Cardiac muscle cell (in vitro differentiated cells and primary cell): ENCODE measurements around the gene PRSS56. TPM values are rescaled to one million over a fixed set of nuclear protein-coding genes. Genes with fewer than 3 reads are reported as not detected.
A peak's percentile ranks its signal among the peaks of the same experiment; 100 is the strongest.

ENCODE experiments used
- DNase-seq, 2 donors: peaks; one replicate each; pipeline versions ENCODE4 v3.0.0 to v3.0.0-alpha.2; 2010 to 2017; ENCODE audit warnings: low read depth in 1 of 2, low spot score in 1 of 2
- H3K27ac ChIP-seq: fragments of 200-600 bp; sonication (generic); 2 replicates; pipeline ENCODE4 v1.5.1; 2016
- H3K27me3 ChIP-seq: fragments of 200-600 bp; sonication (generic); 2 replicates; pipeline ENCODE4 v1.6.0; 2016; ENCODE audit warnings: control low read depth
- H3K36me3 ChIP-seq: fragments of 200-600 bp; sonication (generic); 2 replicates; pipeline ENCODE4 v1.5.1; 2016; ENCODE audit warnings: control low read depth
- H3K4me1 ChIP-seq: fragments of 200-600 bp; sonication (generic); 2 replicates; pipeline ENCODE4 v1.8.1; 2017; ENCODE audit warnings: low read depth, mild to moderate bottlenecking, mixed run types
- H3K4me3 ChIP-seq: fragments of 200-600 bp; sonication (generic); 2 replicates; pipeline ENCODE4 v1.5.1; 2016; ENCODE audit warnings: mild to moderate bottlenecking
- H3K9me3 ChIP-seq: fragments of 200-600 bp; sonication (generic); 2 replicates; pipeline ENCODE4 v1.5.1; 2017; ENCODE audit warnings: low read depth, mild to moderate bottlenecking, control low read depth
- polyA plus RNA-seq: library from polyadenylated mRNA; unstranded; fragments of >200 nt; fragmentation: Nextera tagmentation; extraction: Ambion mirVana; gene quantifications from 2 replicates; pipeline ENCODE4 v1.2.1, GENCODE V29; 2016
- total RNA-seq: library from RNA; depleted of rRNA; stranded (reverse); fragments of >200 nt; gene quantifications from 2 replicates; pipeline ENCODE4 v1.2.3, GENCODE V29; 2016
- TF ChIP-seq, protein P1 (sequence below): IDR thresholded peaks from 2 replicates; pipeline ENCODE4 v1.5.1; 2012; ENCODE audit warnings: low read depth, mild to moderate bottlenecking, low read length

PRSS56 gene
- total and polyA plus RNA-seq, 2 experiments from 2014 or later = not detected

DNA sequence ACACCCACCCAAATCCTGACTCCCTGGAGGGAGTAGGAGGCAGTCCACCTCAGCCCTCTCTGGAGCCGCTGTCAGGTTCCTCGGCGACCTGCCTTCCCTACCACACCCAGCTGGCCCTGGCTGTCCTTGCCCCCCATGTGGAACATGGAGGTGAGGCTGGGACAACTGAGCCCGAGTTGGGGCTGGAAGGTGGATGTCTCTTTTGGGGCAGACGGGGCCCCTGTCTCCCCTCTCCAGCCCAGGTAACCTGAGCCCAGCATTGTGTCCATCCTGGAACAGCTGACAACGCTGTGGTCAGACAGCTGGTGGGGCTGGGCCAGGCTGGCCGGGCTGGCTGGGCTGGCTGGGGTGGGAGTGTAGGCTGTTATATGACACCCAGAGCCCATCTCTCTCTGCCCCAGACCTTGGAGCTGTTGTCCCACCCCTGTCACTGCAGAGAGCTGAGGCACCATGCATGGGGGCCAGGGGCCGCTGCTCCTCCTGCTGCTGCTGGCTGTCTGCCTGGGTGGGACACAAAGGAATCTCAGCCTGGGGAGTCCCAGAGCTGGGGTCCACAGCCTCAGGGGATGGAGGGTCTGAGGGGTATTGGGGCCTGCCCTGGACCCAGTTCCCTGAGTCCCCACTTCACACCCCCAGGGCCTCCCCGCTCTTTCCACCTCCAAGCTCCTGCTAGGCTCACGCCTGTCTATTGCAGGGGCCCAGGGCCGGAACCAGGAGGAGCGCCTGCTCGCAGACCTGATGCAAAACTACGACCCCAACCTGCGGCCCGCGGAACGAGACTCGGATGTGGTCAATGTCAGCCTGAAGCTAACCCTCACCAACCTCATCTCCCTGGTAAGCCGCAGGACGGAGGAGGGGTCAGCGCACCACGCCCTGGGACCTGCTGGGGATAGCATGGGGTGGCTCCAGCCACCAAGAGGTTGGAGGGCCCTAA lies 19.4 kb downstream of the PRSS56 start, which contains the start of gene CHRNG:
Gene CHRNG, plus strand, starts transcription at position 395 of the 934 bp plus-strand sequence. Its CDS starts 56 bp downstream, at position 451.
- peak in 1 of 2 donors; percentile 43 for DNase-seq
- H3K4me1 ChIP-seq = peaks cover 15% of the 10 kb centered on the region
- TF ChIP-seq, protein P1, sequence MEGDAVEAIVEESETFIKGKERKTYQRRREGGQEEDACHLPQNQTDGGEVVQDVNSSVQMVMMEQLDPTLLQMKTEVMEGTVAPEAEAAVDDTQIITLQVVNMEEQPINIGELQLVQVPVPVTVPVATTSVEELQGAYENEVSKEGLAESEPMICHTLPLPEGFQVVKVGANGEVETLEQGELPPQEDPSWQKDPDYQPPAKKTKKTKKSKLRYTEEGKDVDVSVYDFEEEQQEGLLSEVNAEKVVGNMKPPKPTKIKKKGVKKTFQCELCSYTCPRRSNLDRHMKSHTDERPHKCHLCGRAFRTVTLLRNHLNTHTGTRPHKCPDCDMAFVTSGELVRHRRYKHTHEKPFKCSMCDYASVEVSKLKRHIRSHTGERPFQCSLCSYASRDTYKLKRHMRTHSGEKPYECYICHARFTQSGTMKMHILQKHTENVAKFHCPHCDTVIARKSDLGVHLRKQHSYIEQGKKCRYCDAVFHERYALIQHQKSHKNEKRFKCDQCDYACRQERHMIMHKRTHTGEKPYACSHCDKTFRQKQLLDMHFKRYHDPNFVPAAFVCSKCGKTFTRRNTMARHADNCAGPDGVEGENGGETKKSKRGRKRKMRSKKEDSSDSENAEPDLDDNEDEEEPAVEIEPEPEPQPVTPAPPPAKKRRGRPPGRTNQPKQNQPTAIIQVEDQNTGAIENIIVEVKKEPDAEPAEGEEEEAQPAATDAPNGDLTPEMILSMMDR = no peak
- no peak within 1 kb of the TSS for H3K4me3 ChIP-seq
- H3K36me3 ChIP-seq = no peaks in the 10 kb centered on the region
- no peak within 1 kb of the TSS for H3K27ac ChIP-seq
- H3K9me3 ChIP-seq = no peaks in the 10 kb centered on the region
- no peaks in the 10 kb centered on the region for H3K27me3 ChIP-seq

DNA sequence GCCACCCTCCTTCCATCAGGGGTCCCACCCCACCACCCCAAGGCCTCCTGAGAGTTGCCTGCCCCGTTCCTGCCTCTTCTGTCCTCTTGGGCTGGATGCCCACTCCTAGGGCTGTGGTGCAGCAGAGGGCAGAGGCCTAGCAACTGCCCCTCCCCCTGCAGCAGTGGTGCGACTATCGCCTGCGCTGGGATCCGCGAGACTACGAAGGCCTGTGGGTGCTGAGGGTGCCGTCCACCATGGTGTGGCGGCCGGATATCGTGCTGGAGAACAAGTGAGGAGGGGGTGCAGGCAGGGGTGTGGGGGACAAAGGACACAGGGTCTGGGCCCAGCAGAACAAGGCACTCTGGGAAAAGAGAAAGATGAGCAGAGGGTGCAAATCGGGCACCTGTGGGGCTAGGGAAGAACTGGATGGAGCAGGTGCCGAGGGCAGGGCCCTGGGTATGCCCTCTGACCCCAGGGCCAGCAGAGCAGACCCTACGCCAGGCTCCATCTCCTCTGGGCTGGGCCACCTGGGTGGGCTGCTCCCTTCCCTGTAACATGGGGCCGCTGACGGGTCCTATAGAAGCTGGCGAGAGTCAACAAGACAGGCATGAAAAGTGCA lies 20.4 kb downstream of the PRSS56 start:
- no peak for DNase-seq
- no peaks in the 10 kb centered on the region for H3K36me3 ChIP-seq
- TF ChIP-seq, protein P1 = no peak
- H3K27me3 ChIP-seq = no peaks in the 10 kb centered on the region
- no peak overlapping the region for H3K27ac ChIP-seq
- H3K4me1 ChIP-seq = peaks cover 15% of the 10 kb centered on the region
- H3K9me3 ChIP-seq = no peaks in the 10 kb centered on the region
- H3K4me3 ChIP-seq = no peak overlapping the region

DNA sequence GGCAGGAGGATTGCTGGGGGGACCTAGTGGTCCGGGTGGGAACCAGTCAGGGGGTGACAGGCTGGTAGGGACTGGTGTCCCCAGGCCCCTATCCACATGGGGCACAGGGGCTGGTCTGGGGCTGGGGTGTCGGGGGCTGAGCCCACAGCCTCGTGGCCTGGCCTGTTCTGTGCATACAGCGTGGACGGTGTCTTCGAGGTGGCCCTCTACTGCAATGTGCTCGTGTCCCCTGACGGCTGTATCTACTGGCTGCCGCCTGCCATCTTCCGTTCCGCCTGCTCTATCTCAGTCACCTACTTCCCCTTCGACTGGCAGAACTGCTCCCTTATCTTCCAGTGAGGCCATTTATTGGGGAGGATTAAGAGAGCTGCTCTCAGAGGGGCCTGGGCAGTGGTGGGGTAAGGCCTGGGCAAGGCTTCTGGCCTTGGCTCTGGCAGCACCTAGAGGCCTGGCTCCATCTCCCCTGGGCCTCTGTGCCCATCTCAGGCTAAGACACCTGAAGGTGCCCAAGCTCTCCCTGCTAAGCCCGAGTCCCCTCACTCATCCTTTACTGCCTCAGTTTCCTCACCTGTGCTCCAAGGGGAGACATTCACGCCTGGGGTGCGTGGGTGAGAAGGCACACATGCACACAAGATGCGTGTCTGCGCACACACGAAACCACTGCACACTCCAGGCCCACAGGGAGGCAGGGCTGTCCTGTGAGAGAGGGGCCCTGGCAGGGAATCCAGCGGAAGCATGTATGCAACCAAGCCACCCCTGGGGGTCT lies 21.2 kb downstream of the PRSS56 start:
- H3K4me3 ChIP-seq = no peak overlapping the region
- TF ChIP-seq, protein P1 = no peak
- H3K36me3 ChIP-seq = no peaks in the 10 kb centered on the region
- no peak overlapping the region for H3K27ac ChIP-seq
- no peak for DNase-seq
- H3K27me3 ChIP-seq = no peaks in the 10 kb centered on the region
- peaks cover 15% of the 10 kb centered on the region for H3K4me1 ChIP-seq
- no peaks in the 10 kb centered on the region for H3K9me3 ChIP-seq

DNA sequence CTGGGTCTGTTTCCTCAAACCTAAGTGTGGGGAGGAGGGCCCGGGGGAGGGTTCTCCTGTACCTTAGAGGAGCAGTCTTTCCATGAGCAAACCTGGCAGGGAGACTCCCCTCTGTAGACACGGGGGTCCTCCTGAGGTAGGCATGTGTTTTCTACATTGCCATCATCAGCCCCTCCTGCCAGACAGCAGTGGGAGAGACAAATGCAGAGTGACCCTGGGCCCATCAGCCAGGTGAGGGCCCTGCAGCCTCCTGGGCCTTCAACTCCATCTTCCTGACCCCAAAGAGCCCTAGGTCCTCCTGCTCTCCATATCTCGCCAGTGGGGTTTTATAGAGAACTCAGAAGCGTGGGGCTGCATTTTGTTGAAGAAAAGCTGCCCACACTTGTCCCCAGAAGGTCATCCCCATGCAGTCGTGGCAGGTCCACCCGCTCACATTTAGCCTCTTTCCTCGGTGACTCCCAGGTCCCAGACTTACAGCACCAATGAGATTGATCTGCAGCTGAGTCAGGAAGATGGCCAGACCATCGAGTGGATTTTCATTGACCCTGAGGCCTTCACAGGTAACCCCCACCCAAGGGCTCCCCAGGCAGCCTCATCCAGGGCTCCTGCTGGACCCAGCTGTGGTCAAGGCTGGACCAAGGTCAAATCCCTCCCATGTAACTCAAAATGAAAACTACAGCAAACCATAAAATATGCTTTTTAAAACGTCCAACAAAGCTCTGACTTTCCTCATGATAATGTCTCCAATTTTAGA lies 21.9 kb downstream of the PRSS56 start:
- TF ChIP-seq, protein P1 = no peak
- no peak overlapping the region for H3K4me3 ChIP-seq
- no peak overlapping the region for H3K27ac ChIP-seq
- peaks cover 15% of the 10 kb centered on the region for H3K4me1 ChIP-seq
- H3K9me3 ChIP-seq = no peaks in the 10 kb centered on the region
- no peaks in the 10 kb centered on the region for H3K36me3 ChIP-seq
- no peak for DNase-seq
- H3K27me3 ChIP-seq = no peaks in the 10 kb centered on the region
